Mesenteric fat pad (tissue), 1 donor: ENCODE measurements around the gene S100A16. TPM values are rescaled to one million over a fixed set of nuclear protein-coding genes. Genes with fewer than 3 reads are reported as not detected.
A peak's percentile ranks its signal among the peaks of the same experiment; 100 is the strongest.

Experiments
- DNase-seq: peaks from one replicate; pipeline ENCODE4 v3.0.0-alpha.2; 2020; ENCODE audit warnings: low spot score
- long read RNA-seq: library from polyadenylated mRNA; unstranded; transcript quantifications from one replicate; pipeline ENCODE4 v2.0.0, GENCODE V29; 2020
- total RNA-seq: library from RNA; stranded (reverse); fragmentation: NEBNext Ultra II Directional; extraction: Animal tissue kit (Norgen Biotek cat#: 25700); gene quantifications from one replicate; pipeline ENCODE4 v1.2.1, GENCODE V29; 2021
- donor health status: DM: yes; HTN: yes; CAD: no.

Gene S100A16, protein sequence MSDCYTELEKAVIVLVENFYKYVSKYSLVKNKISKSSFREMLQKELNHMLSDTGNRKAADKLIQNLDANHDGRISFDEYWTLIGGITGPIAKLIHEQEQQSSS
- total RNA-seq: 107 TPM
- long read RNA-seq, transcript S100A16-204 (3 exons, 1,118 nt): major isoform, 135 of 272 reads
- long read RNA-seq, transcript S100A16-203 (3 exons, 956 nt): minor isoform, 116 of 272 reads
- long read RNA-seq, partial matches to known transcripts: 7 of 272 reads
- long read RNA-seq, other reads (novel, unspliced or antisense): 10 of 272 reads

DNA sequence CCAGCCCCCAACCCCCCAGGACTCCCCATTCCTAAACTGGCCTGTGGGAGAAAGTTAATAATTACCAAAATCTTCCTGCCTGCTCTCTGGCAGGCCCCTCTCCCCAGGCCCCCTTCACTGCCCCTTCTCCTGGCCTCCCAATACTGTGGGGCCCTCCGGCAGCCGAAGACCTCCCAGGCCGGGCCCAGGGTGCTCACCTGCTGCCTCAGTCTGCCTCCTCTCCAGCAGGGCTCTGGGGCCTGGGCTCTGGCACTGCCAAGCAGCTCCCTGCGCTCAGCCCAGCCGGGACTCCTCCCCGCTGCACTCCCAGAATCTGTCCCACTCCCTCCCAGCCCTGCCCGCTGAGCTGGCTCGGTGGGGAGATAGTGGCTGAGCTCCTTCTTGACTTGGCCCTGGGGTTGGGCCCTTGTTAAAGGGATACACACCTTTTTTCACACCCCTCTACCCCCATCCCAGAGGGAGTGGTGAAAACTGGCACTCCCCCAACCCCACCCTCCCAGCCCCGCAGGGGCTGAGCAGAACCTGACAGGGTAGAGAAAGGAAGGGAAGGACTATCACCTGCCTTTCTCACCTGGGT is at the start of gene S100A16:
S100A16 (minus strand) TSS at position 383 of the 577 bp plus-strand sequence. CDS start 4,986 bp downstream, outside the sequence.
- DNase-seq: no peak

DNA sequence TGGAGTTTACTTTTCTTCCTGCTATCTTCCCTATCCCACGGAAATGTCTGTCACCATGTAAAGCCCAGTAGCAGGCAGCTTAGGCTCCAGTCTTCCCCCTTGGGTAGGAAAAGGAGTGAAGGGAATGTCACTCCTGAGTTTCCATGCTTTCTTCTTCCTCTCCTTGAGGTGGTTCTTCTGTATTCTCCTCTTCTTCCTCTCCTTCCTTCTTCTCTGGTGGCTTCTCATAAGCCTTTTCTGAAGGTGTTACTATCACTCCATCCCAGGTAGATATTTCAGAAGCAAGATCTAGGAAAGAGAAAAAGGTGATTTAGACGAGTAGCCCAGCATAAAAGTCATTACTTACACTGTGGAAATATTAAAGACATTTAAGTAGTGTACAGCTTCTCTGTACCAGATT is 49.3 kb upstream of the S100A16 start:
- DNase-seq: no peak

DNA sequence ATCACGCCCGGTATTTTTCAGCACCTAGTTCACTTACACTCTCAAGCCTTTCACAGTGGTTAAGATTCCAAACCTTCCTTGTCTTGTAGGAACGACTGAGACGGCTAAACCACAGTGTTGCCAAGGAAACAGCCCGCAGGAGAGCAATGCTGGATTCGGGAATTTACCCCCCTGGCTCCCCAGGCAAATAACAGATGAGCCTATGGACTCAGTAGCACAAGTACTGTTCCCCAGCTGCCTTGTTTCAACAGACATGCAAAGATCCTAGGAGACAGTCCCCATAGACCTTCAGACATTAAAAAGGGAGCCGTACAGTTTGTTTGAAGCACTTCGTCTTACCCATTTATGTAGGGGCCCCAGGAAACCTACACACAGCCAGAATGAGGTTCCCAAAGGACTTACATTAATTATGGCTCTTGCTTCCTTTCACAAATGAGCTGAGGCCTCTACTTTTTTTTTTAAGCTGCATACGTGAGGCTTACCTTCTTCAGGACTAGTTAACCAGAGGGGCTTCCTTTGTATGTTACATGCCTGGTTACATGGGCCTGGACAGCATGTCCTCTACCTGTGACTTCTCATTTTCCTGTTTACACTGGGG is 48.3 kb upstream of the S100A16 start:
- peak; percentile 18 for DNase-seq

DNA sequence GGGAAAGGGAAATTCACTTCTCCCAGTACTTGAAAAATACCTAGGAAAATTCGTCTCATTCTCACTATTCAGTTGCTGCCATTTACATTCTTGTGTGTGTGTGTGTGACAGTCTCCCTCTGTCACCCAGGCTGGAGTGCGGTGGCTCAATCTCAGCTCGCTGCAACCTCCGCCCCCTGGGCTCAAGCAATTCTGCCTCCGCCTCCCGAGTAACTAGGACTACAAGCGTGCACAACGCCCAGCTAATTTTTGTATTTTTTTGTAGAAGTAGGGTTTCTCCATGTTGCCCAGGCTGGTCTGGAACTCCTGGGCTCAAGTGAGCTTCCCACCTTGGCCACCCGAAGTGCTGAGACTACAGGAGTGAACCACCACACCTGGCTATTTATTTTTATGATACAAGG is 46.7 kb upstream of the S100A16 start:
- DNase-seq: peak; percentile 82

DNA sequence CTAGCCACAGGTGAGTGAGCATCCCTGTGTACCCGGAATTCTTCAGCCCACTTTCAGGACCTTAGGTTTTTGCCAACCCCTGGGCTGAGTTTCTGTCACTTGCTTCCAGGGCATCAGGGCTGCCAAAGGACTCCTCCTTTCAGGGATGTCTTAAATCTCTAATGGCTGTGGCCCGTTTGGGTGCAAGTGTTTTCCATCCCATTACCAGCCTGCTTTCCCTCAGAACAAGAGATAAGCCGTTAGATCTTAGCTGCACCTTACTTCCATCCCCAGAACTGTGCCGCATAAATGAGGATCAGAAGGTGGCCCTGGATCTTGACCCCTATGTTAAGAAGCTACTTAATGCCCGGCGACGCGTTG is 46.2 kb upstream of the S100A16 start:
- no peak for DNase-seq

DNA sequence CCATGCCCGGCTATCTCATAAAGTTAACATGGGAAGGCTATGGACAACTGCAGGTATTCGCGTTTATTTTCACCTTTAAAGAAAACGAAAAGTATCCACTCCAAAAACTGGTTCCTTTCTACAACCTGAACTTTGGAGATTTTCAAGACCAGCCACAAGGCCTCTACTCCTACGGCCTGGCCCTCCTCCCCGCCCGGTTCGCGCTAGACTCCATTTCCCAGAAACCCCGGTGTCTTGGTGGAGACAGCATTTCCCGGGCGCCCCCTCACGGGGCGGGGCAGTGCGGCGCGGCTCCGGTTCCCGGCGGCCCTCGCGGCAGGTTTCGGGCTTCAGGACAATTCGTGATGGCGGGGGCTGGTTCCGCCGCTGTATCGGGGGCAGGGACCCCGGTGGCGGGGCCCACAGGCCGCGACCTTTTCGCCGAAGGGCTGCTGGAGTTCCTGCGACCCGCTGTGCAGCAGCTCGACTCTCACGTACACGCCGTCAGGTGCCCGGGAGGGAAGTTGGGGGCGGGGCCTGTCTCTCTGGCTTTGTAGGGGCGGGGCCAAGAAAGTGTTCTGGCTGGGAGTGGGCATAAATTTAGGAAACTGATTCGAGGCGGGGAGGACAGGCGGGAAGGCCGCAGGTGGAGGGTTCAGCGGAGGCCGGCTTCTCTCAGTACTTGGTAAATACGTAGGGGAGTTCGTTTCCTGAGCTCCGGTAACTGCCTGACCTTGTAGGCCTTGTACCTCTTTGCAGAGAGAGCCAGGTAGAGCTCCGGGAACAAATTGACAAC is 45.6 kb upstream of the S100A16 start, which contains the start of gene SNAPIN:
SNAPIN (plus strand) TSS at position 304 of the 775 bp plus-strand sequence; CDS start at position 345, 41 bp downstream.
- DNase-seq: peak; percentile 97

DNA sequence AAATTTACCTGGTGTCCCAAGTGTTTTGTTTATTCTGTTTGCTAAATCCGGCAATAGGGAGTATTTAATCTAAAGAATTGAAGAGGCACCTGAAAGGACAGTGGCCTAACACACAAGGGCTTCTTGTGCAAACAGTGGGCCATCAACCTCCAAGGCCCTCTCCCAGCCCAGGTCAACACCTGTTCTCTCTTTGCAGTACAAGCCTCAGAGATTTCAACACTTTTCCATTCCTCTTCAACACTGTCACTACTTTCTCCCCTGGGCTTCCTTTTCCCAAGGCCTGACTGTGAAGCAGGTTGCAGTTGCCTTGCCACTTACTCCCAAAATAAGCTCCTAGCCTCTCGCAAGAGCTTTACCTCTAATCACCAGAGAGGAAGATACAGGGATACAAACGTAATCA is 42.4 kb upstream of the S100A16 start:
- DNase-seq: peak; percentile 5

DNA sequence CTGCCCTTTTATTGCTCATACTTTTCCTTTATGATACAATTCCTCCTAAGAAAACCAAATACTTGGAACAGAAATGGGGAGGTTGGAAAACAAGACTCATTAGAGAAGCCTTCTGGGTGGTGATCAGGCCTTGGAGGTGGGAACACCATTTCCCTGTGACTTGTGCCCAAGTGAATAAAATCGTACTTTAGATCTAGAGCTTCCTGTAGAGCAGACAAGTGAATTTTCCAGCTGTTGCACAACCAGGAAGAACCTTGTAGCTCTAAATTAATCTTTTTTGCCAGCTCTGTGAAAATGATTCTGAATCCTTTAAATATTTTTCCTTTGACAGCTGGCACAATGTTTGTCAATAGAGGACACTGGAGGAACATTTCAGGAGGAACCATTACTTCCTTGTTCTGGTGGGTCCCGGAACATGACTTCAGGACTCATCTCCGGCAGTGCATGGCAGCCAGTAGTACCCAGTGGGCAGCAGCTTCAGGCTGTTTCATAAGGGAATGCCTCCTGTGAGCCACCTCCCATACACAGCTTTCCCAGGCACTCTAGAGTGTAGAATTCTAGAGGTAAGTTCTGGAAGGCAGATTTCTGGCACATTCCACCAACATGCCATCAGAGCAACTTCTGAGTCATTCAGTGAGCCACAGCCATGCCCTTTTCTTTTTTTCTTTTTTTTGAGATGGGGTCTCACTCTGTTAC is 40.0 kb upstream of the S100A16 start:
- peak; percentile 33 for DNase-seq

DNA sequence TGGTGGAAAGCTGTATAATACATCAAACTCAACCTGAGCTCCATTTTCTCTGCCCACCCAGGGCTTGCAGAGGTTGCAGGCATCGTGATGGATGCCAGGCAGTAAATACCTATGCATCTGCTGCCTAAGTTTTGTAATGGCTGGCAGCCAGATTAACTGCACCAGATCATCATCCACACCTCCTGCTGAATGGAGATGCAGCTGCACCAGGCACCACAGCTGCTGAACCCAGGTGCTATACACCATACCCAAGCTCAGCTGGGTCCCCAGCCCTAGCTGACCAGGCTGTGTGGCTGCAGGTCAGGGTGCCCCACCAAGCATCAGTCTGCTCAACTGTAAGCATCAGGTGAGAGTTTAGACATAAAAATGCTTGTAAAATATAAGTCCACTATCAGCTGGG is 38.8 kb upstream of the S100A16 start:
- peak; percentile 20 for DNase-seq

DNA sequence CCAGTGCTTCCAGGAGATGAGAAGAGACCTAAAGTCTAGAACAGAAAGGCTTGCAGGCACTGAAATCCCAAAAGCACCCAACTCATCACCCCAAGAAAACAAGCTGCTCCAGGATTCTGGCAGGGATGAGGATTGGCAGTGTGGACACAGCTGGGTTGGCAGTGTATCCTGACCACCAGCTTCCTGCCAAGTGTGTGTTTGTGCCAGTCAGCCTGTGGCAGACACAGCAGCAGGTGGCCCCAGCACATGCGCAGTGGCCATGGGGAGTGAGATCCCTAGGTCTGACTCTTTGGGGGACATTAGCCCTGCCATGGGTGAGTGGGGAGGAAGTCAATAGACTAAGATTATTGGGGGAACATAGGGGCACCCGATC is 36.9 kb upstream of the S100A16 start:
- peak; percentile 86 for DNase-seq

DNA sequence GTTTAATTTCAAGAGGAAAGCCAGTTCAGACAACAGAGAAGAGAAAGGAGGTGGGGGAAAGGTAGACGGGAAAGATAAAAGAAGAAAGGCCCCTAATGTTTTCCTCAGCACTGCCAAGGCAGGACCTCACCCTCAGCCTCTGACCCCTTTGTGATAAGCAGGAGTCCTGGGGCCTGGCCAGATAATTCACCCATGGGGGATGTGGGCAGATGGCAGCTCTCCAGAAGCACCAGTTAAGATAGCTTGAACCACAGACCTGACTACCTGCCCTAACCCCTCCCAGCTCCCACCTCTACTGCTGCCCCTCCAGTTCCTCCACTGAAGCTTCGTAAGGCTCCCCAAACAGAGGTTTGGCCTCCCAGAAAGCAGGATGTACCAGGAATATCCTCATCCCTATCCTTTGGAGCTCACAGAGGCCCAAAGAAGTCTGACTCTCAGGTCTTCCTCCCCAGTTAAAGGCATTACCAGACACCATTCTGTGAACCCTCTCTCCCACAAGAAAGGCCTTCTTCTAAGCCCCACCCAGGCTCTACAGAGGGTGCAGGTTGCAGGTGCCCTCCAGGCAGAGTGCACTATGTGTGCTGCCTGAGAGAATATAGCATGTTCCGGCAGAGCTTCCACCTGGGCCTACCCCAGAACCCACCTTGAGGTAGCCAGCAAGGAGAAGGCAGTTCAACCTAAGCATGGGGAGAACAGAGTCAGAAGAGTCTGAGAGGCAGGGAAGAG is 36.4 kb upstream of the S100A16 start:
- peak; percentile 47 for DNase-seq

DNA sequence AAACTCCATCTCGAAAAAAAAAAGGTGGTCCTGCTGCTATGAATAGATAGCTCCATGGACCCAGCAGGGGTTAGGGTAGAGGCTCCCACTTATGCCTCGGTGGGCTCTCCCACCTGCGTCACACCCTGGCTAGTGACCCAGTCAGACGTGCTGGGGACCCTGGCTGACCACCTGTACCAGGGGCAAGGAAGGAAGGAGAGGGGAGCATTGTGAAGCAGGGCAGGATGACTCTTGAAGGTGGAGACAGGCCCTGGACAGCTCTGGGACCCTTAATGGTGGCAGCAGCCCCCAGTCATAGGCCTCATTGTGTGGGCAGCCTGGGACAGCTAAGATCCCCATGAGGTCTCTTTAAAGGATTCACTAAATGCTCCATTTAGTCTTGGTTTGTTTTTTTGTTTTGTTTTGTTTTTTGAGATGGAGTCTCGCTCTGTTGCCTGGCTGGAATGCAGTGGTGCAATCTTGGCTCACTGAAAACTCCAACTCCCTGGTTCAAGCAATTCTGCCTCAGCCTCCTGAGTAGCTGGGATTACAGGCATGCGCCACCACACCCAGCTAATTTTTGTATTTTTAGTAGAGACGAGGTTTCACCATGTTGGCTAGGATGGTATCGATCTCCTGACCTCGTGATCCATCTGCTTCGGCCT is 35.2 kb upstream of the S100A16 start:
- DNase-seq: peak; percentile 60

DNA sequence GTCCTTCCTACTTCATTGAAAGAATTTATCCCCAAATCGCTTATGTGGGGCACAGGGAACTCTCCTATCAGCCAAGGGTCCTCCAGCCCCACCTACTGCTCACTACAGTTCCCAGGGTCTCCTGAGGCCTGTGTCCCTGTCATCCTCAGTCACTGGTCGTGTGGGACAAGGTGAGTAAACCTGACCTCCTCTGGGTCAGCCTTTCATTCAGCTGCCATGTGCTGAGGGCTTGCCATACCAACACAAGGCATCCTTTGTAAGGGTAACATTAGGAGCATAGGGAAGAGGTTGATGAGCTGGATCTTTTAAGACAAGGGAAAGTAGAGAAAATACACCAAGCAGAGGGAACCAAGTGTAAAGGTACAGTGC is 34.4 kb upstream of the S100A16 start:
- peak; percentile 4 for DNase-seq

DNA sequence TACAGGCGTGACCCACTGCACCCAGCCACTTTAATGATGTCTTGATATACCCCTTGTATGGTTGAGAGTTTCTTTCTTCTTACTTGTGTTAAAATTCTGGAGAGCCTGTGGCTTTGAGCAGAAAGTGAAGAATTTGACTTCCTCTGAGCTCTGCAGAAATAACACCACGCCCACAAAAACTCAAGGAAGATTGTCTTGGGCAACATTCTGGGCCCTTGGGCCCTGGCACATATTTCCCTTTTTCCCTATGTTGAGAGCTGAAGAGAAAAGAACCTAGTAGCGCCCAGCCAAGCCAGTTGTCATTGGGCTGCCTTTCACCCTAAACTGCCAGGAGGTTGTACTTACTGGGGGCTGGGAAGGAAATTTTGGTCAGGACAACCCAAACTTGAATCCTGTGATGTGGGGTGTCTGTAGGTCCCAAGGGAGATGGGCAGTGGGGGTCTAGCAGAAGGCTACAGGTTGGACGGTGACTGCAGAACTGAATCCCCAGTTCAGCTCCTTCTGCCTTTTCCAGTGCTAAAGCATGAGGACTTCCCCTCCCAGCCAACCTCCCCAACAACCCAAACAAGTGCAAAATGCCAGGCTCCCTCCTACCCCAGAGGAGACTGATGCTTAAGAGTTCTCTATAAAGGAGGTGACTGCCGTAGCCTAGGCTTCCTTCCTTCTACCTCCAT is 33.9 kb upstream of the S100A16 start:
- peak; percentile 26 for DNase-seq

DNA sequence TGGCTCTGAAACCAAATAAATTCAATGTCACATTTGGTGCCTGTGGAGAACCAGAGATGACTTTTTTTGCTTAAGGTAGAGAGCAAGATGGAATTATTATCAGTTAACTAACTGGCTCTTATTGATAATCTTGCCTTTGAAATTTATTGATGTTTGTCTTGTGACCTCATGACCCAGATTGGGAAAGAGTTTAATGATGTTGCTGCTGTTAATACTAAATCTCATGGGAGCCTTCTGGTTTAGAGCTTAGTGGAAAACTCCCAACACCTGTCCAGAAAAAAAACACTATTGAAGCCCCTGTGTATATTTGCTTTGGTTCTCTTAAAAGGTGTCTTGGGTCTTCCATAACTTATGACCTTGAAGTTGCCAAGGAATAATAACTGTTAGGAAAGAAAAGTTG is 30.9 kb upstream of the S100A16 start:
- DNase-seq: no peak

DNA sequence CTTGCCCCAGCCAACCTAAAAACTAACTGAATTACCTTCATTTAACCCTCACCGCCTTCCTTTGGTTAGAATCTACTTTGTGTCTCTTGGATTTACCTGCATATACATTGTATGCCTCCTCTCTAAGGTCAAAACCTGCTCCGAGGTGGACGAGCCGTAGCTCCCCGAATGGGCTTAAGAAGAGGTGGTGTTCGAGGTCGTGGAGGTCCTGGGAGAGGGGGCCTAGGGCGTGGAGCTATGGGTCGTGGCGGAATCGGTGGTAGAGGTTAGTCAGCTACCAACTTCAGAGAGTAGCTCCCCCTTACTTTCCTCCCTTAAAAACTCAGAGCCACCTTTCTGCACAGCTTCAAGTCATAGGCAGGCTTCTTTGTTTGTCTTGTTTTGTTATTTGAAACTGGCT is 30.2 kb upstream of the S100A16 start:
- peak; percentile 82 for DNase-seq

DNA sequence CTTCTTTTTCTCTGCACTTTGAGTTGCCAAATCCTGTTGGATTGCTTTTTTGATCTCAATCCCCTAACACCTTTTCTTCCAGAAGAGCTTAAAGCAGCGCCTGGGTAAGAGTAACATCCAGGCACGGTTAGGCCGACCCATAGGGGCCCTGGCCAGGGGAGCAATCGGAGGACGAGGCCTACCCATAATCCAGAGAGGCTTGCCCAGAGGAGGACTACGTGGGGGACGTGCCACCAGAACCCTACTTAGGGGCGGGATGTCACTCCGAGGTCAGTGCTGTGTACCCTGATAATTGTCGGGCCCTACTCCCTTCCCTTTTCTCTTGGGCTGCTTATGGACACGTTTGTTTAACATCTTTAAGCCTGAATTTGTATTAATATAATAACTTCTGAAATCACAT is 29.2 kb upstream of the S100A16 start:
- peak; percentile 74 for DNase-seq

DNA sequence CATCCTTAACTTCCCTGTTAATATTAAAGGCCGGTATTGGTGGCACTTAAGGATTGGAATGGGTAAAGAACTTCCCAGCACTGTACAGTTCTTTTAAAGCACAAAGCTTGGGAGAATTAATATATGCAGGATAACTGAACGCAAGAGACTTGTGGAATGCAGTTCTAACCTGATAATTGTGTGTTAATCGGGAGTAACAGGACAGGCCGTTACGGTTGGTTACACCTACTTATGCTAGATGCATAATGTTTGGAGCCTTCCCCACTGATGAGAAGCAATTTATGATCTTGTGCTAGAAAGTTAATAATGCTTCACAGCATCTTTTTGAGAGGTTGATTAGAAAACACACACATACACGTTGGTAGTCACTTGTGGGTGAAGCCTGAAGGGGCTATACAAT is 27.9 kb upstream of the S100A16 start:
- no peak for DNase-seq

DNA sequence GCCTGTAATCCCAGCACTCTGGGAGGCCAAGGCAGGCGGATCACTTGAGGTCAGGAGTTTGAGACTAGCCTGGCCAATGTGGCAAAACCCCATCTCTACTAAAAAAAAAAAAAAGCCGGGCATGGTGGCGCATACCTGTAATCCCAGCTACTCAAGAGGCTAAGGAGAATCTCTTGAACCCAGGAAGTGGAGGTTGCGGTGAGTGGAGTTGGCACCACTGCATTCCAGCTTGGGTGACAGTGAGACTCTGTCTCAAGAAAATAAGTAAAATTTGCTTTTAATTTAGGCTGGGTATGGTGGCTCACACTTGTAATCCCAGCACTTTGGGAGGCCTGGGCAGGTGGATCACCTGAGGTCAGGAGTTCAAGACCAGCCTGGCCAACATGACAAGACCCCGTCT is 27.3 kb upstream of the S100A16 start:
- DNase-seq: peak; percentile 37

DNA sequence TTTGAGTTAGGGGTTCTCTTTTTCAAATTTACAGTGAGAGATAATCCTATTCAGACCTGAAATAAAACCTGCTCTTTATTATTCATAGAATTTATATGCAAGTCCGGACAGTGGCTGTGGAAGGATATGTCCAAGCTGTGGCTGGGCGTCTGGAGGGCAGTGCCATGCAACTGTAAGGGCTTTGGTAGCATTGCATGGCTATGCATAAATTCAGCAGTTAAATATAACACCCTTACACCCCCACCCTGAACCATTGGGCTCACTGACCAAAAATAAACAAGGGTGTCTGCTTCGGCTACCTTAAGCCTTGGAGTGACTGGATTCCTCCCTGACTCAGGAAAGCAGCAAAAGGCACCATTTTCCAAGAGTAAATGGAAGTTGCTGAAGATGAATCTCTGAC is 26.3 kb upstream of the S100A16 start:
- peak; percentile 26 for DNase-seq
